A673 (cell line): Measurements from ENCODE around the gene RPH3AL. TPM values are rescaled to one million over a fixed set of nuclear protein-coding genes. Genes with fewer than 3 reads are reported as not detected.
"Not testable (repeated sequence)": the region's sequence is repeated elsewhere in the genome, so short reads cannot be mapped to it uniquely, and the experiment has no call there.

Experiments used
- BruUV-seq: library from RNA; stranded (reverse); fragments of 400-500 nt; replicated peaks from 2 replicates; lab custom pipeline; 2021; lab: Mats Ljungman, UMichigan
- CTCF ChIA-PET: fragments of 300-600 bp; sonication (Branson Sonifier 250); formaldehyde crosslinking; loops from one replicate; lab custom pipeline; 2022; ENCODE audit warnings: antibody characterized with exemption; lab: Charles Lee
- POLR2A ChIA-PET: fragments of 300-600 bp; sonication (Branson Sonifier 250); formaldehyde crosslinking; loops from one replicate; lab custom pipeline; 2022; ENCODE audit warnings: antibody characterized with exemption; ENCODE audit not compliant: low non-redundant PET; lab: Charles Lee
- DNase-seq: peaks from one replicate; pipeline ENCODE4 v3.0.0-alpha.2; 2015; ENCODE audit warnings: low spot score
- H3K27ac ChIP-seq: fragments of 200-600 bp; sonication (generic); 2 replicates; pipeline ENCODE4 v1.5.1; 2016; ENCODE audit warnings: mixed run types, low read depth, mild to moderate bottlenecking, mixed read lengths, antibody characterized with exemption, low read length; ENCODE audit not compliant: poor library complexity, severe bottlenecking
- H3K27me3 ChIP-seq: fragments of 200-600 bp; sonication (generic); replicated peaks from 2 replicates; pipeline ENCODE4 v1.6.1; 2017; ENCODE audit warnings: mixed run types, low read depth, mild to moderate bottlenecking, mixed read lengths, antibody characterized with exemption, low read length; ENCODE audit not compliant: insufficient read depth, poor library complexity
- H3K36me3 ChIP-seq: fragments of 200-600 bp; sonication (generic); 2 replicates; pipeline ENCODE4 v1.6.1; 2016; ENCODE audit warnings: mixed run types, mild to moderate bottlenecking, mixed read lengths, antibody characterized with exemption, low read length; ENCODE audit not compliant: insufficient read depth, poor library complexity, severe bottlenecking
- H3K4me1 ChIP-seq: fragments of 200-600 bp; sonication (generic); 2 replicates; pipeline ENCODE4 v1.6.1; 2017; ENCODE audit warnings: mixed run types, mild to moderate bottlenecking, mixed read lengths, antibody characterized with exemption, low read length; ENCODE audit not compliant: insufficient read depth, poor library complexity, severe bottlenecking
- H3K4me3 ChIP-seq: fragments of 200-600 bp; sonication (generic); 2 replicates; pipeline ENCODE4 v1.5.1; 2016; ENCODE audit warnings: low read depth, mixed run types, mild to moderate bottlenecking, mixed read lengths, low read length; ENCODE audit not compliant: poor library complexity, severe bottlenecking
- H3K9me3 ChIP-seq: fragments of 200-600 bp; sonication (generic); 2 replicates; pipeline ENCODE4 v1.6.1; 2016; ENCODE audit warnings: mixed run types, low read depth, mild to moderate bottlenecking, mixed read lengths, antibody characterized with exemption, low read length; ENCODE audit not compliant: poor library complexity, severe bottlenecking
- CTCF ChIP-seq: fragments of 300-800, 200-600 bp; sonication (generic); conservative IDR thresholded peaks from 2 replicates; pipeline ENCODE4 v1.5.1; 2017; ENCODE audit warnings: low read depth, mild to moderate bottlenecking, antibody characterized with exemption, low read length, moderate library complexity, mixed read lengths
- EZH2 ChIP-seq: fragments of 200-600 bp; sonication (generic); IDR thresholded peaks from 2 replicates; pipeline ENCODE4 v1.6.1; 2017; ENCODE audit warnings: borderline replicate concordance, low read depth, mild to moderate bottlenecking, mixed read lengths, antibody characterized with exemption, low read length; ENCODE audit not compliant: poor library complexity, severe bottlenecking
- intact Hi-C: fragments of 100-400 bp; cut with micrococcal nuclease; formaldehyde crosslinking; loops from one replicate; pipeline ENCODE4 v1.10.0; 2022; ENCODE audit not compliant: unreplicated experiment
- total RNA-seq: library from RNA; stranded (reverse); gene quantifications from 2 replicates; pipeline ENCODE4 v1.2.3, GENCODE V29; 2021

Gene RPH3AL
- total RNA-seq, 1 experiment from 2014 or later = 0.82 TPM

- ChIA-PET POLR2A (no interaction called here), CTCF (no interaction called here)
- Histone ChIP-seq H3K36me3 (no peaks in the 10 kb centered on the region), H3K4me3 (no peak overlapping the region), H3K27ac (no peak overlapping the region), H3K4me1 (peaks cover 3% of the 10 kb centered on the region), H3K9me3 (no peaks in the 10 kb centered on the region), H3K27me3 (no peaks in the 10 kb centered on the region)
- TF ChIP-seq EZH2 = no peak
- no peak for TF ChIP-seq CTCF
- DNase-seq = no peak
- intact Hi-C loops = no loop called here
- BruUV-seq = no TSS peak
Observed at GRCh38 chr17:235831-236640, 116.6 kb downstream of the RPH3AL start.

DNA sequence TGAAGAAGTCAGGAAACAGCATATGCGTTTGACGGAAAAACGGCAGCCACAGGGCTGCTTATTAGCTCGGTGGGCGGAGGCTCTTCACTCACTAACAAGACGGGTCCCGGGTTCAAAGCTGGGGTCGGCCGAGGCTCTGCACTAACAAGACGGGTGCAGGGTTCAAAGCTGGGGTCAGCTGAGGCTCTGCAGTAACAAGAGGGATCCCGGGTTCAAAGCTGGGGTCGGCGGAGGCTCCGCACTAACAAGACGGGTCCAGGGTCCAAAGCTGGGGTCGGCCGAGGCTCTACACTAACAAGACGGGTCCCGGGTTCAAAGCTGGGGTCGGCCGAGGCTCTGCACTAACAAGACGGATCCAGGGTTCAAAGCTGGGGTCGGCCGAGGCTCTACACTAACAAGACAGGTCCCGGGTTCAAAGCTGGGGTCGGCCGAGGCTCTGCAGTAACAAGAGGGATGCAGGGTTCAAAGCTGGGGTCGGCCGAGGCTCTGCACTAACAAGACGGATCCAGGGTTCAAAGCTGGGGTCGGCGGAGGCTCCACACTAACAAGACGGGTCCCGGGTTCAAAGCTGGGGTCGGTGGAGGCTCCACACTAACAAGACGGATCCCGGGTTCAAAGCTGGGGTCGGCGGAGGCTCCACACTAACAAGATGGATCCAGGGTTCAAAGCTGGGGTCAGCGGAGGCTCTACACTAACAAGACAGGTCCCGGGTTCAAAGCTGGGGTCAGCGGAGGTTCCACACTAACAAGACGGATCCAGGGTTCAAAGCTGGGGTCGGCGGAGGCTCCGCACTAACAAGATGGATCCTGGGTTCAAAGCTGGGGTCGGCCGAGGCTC, 117.4 kb downstream of the RPH3AL start:
- intact Hi-C loops, DNase-seq, H3K27me3 ChIP-seq, CTCF ChIA-PET, H3K4me3 ChIP-seq, H3K36me3 ChIP-seq, POLR2A ChIA-PET, H3K9me3 ChIP-seq, H3K27ac ChIP-seq, BruUV-seq, H3K4me1 ChIP-seq: not testable (repeated sequence)

GRCh38 chr17:234163-234993, 118.2 kb downstream of the RPH3AL start:
- H3K9me3 ChIP-seq, H3K4me3 ChIP-seq, H3K27me3 ChIP-seq, H3K4me1 ChIP-seq, BruUV-seq, POLR2A ChIA-PET, intact Hi-C loops, DNase-seq, H3K27ac ChIP-seq, H3K36me3 ChIP-seq, CTCF ChIA-PET: not testable (repeated sequence)

- H3K4me3 ChIP-seq = no peak overlapping the region
- H3K9me3 ChIP-seq = no peaks in the 10 kb centered on the region
- H3K36me3 ChIP-seq = no peaks in the 10 kb centered on the region
- TF ChIP-seq EZH2 (no peak), CTCF (no peak)
- H3K27ac ChIP-seq = no peak overlapping the region
- POLR2A ChIA-PET = no interaction called here
- H3K27me3 ChIP-seq = no peaks in the 10 kb centered on the region
- no peak for DNase-seq
- H3K4me1 ChIP-seq = peaks cover 3% of the 10 kb centered on the region
- intact Hi-C loops = no loop called here
- BruUV-seq = no TSS peak
- CTCF ChIA-PET = no interaction called here
Observed at GRCh38 chr17:233473-233941, 119.1 kb downstream of the RPH3AL start.
